ENCODE results near the gene POGLUT2.
"Not testable (repeated sequence)": the region's sequence is repeated elsewhere in the genome, so short reads cannot be mapped to it uniquely, and the experiment has no call there.

Gene POGLUT2

GRCh38 chr13:102805680-102806079 is 6.9 kb upstream of the POGLUT2 start:
- no peak for DNase-seq (ENCODE audit: low spot score)

GRCh38 chr13:102800145-102801041 is 1.6 kb upstream of the POGLUT2 start:
- DNase-seq (ENCODE audit: low spot score) = peak; percentile 79

- DNase-seq (ENCODE audit: low spot score) = peak; percentile 47
Observed at GRCh38 chr13:102799426-102800144, 809 bp upstream of the POGLUT2 start.

GRCh38 chr13:102793611-102794355 is 5.0 kb downstream of the POGLUT2 start:
- DNase-seq (ENCODE audit: low spot score) = no peak

GRCh38 chr13:102792396-102792795 is 6.4 kb downstream of the POGLUT2 start:
- DNase-seq (ENCODE audit: low spot score) = peak; percentile 18

GRCh38 chr13:102788683-102789082 is 10.1 kb downstream of the POGLUT2 start:
- no peak for DNase-seq (ENCODE audit: low spot score)

GRCh38 chr13:102784483-102784882 is 14.3 kb downstream of the POGLUT2 start:
- DNase-seq (ENCODE audit: low spot score) = no peak

- no peak for DNase-seq (ENCODE audit: low spot score)
Observed at GRCh38 chr13:102781591-102781990, 17.2 kb downstream of the POGLUT2 start.

GRCh38 chr13:102780656-102781055 is 18.1 kb downstream of the POGLUT2 start:
- not testable (repeated sequence) for DNase-seq (ENCODE audit: low spot score)

GRCh38 chr13:102779436-102780159 is 19.2 kb downstream of the POGLUT2 start:
- no peak for DNase-seq (ENCODE audit: low spot score)

GRCh38 chr13:102777736-102778135 is 21.0 kb downstream of the POGLUT2 start:
- no peak for DNase-seq (ENCODE audit: low spot score)

- no peak for DNase-seq (ENCODE audit: low spot score)
Observed at GRCh38 chr13:102776271-102776670, 22.5 kb downstream of the POGLUT2 start.

- DNase-seq (ENCODE audit: low spot score) = no peak
Observed at GRCh38 chr13:102774591-102775520, 23.9 kb downstream of the POGLUT2 start.

GRCh38 chr13:102774214-102774568 is 24.6 kb downstream of the POGLUT2 start:
- DNase-seq (ENCODE audit: low spot score) = no peak

- DNase-seq (ENCODE audit: low spot score) = no peak
Observed at GRCh38 chr13:102773441-102774213, 25.1 kb downstream of the POGLUT2 start, which contains the start of gene TEX30. TEX30 (minus strand) TSS chr13:102773786; CDS start chr13:102770026, 3,760 bp downstream.

- DNase-seq (ENCODE audit: low spot score) = no peak
Observed at GRCh38 chr13:102772042-102772425, 26.7 kb downstream of the POGLUT2 start.

GRCh38 chr13:102771298-102772041 is 27.3 kb downstream of the POGLUT2 start:
- no peak for DNase-seq (ENCODE audit: low spot score)

GRCh38 chr13:102770435-102770834 is 28.3 kb downstream of the POGLUT2 start:
- no peak for DNase-seq (ENCODE audit: low spot score)

- DNase-seq (ENCODE audit: low spot score) = no peak
Observed at GRCh38 chr13:102769679-102770078, 29.1 kb downstream of the POGLUT2 start.

Data from RKO (cell line).